ENCODE measurements around the gene OLFML3.

The OLFML3 gene

DNA sequence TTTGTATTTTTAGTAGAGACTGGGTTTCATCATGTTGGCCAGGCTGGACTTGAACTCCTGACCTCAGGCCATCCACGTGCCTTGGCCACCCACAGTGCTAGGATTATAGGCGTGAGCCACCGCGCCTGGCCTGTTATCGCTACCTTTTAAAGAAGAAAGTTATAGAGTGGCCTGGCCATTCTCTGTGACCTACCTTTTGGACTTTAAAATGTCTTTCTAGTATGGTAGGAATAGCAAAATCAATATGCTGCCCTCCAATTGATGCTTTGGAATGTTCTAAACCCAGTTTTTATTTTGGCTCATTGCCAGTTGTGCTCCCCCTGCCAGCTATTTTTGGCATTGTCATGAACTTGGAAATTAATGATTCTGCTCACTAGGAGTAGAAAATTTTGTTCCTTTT, 30.3 kb upstream of the OLFML3 start:
- DNase-seq (ENCODE audit: low read depth in 2 of 2), result no peak

DNA sequence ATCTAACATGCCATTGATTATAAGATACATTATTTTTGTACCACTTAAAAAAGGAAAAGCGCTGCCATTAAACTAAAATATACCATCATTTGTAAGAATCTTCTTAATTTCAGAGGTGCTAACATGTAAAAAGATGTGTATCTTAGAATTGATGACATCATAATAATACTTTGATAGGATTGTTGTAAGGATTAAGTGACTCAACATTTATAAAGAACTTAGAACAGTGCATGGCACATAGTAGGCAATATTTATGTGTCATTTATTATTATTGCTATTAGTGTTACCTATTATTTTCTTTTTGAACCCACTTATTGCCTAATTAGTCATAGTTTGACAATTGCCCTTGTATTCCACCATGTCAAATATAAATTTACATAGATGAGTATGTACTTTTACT, 28.4 kb upstream of the OLFML3 start:
- no peak for DNase-seq (ENCODE audit: low read depth in 2 of 2)

DNA sequence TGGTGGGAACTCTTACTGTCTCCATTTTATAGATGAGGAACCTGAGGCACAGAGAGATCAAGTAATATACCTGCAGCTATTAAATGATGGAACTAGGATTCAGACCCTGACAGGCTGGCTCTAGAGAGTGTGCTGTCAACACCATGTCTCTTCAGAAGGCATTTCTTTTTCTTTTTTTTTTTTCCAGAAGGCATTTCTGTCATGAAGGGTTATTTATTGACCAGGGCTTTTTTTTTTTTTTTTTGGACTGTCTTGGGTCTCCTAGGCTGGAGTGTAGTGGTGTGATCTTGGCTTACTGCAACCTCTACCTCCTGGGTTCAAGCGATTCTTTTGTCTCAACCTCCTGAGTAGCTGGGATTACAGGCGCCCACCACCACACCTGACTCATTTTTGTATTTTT, 27.6 kb upstream of the OLFML3 start:
- no peak for DNase-seq (ENCODE audit: low read depth in 2 of 2)

DNA sequence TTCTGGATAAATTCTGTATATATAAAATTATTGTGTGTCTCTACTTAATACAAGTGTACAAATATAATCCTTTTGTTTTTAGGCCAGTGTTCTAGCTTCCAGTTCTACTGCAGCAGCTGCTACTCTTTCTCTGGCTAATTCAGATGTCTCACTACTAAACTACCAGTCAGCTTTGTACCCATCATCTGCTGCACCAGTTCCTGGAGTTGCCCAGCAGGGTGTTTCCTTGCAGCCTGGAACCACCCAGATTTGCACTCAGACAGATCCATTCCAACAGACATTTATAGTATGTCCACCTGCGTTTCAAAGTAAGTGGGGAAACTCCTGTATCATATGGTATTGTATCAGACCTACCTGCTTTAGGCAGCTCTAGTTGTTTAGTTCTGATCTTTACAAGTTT, 21.3 kb upstream of the OLFML3 start:
- no peak for DNase-seq (ENCODE audit: low read depth in 2 of 2)

DNA sequence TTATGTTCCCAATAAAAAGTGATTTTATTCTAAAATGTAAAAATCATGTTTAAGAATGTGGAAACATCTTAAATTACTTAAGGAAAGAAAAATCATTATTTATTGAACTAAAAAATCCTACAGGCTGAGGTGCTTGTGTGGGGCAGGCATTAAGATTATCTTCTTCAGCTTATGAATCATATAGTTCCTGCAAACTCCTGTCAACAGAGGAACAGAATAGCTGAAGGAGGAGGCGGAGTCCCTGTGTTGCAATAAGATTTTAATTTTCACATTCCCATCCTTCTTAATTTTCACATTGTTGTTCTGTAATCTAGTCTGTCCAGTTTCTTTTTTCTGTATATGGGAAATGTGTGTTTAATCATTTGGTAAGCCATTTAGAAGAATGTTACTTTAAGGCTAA, 20.6 kb upstream of the OLFML3 start:
- no peak for DNase-seq (ENCODE audit: low read depth in 2 of 2)

DNA sequence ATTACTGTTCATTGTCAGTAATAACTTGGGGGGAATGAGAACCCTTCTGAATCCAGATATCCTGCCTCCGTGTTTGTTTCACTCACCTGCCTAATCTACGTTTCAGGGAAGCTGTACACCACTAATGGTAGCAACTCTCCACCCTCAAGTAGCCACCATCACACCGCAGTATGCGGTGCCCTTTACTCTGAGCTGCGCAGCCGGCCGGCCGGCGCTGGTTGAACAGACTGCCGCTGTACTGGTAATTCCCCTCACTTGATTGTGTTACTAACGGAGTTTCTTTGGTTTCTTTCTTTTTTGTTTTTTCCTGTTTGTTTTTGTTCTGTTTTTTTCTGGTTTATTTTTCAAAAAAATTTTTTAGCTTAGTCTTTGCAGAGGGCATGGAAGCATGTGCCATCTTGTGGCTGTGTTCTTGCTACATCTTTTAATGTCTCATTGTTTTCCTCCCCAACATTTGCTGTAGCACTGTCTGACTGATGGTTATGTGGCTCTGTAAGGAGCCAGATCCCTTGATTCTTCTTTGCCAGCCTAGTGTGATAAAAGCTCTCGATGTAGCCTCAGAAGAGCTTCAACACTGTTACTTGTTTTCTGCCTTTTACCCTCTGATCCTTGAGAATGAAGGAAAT, 15.9 kb upstream of the OLFML3 start:
- no peak for DNase-seq (ENCODE audit: low read depth in 2 of 2)

DNA sequence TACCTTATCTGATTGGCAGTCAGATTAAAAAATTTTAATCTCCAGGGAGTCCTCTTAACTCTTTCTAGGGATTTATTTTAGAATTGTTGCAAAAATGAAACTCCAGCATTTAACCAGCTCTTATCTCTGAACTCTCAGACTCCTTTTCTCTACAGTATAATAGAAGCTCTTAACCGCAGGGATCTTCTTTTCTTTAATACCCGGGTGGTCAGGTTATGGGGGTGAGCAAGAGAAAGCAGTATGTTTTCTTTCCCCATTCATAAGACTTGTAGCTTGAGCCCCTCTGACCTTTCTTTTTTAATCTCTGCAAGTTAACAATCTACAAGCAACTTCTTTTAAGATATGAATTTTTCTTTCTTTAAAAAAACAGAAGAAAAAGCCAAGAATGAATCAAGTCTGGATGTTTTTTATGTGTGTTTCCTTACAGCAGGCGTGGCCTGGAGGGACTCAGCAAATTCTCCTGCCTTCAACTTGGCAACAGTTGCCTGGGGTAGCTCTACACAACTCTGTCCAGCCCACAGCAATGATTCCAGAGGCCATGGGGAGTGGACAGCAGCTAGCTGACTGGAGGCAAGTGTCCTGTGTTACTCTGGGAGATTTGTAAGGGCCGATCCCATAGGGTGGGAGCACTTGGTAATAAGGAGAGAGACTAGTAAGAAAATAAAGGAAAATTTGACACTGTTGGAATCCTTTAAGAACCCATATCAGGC, 13.4 kb upstream of the OLFML3 start:
- no peak for DNase-seq (ENCODE audit: low read depth in 2 of 2)

DNA sequence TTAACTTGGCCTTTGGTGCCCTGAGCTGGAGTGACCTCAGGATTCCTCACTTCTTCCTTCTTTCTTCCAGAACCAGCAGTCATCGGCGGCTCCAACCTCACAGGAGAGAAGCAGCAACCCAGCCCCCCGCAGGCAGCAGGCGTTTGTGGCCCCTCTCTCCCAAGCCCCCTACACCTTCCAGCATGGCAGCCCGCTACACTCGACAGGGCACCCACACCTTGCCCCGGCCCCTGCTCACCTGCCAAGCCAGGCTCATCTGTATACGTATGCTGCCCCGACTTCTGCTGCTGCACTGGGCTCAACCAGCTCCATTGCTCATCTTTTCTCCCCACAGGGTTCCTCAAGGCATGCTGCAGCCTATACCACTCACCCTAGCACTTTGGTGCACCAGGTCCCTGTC, 6.3 kb upstream of the OLFML3 start:
- DNase-seq (ENCODE audit: low read depth in 2 of 2), result no peak

DNA sequence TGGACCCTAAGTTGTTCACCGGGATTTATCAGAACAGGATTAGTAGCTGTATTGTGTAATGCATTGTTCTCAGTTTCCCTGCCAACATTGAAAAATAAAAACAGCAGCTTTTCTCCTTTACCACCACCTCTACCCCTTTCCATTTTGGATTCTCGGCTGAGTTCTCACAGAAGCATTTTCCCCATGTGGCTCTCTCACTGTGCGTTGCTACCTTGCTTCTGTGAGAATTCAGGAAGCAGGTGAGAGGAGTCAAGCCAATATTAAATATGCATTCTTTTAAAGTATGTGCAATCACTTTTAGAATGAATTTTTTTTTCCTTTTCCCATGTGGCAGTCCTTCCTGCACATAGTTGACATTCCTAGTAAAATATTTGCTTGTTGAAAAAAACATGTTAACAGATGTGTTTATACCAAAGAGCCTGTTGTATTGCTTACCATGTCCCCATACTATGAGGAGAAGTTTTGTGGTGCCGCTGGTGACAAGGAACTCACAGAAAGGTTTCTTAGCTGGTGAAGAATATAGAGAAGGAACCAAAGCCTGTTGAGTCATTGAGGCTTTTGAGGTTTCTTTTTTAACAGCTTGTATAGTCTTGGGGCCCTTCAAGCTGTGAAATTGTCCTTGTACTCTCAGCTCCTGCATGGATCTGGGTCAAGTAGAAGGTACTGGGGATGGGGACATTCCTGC, 3.9 kb upstream of the OLFML3 start:
- DNase-seq (ENCODE audit: low read depth in 2 of 2), result peak; percentile 37 to 39

DNA sequence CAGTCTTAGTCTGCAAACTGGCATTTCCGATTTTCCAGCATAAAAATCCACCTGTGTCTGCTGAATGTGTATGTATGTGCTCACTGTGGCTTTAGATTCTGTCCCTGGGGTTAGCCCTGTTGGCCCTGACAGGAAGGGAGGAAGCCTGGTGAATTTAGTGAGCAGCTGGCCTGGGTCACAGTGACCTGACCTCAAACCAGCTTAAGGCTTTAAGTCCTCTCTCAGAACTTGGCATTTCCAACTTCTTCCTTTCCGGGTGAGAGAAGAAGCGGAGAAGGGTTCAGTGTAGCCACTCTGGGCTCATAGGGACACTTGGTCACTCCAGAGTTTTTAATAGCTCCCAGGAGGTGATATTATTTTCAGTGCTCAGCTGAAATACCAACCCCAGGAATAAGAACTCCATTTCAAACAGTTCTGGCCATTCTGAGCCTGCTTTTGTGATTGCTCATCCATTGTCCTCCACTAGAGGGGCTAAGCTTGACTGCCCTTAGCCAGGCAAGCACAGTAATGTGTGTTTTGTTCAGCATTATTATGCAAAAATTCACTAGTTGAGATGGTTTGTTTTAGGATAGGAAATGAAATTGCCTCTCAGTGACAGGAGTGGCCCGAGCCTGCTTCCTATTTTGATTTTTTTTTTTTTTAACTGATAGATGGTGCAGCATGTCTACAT, 2.5 kb upstream of the OLFML3 start:
- DNase-seq (ENCODE audit: low read depth in 2 of 2), result no peak

DNA sequence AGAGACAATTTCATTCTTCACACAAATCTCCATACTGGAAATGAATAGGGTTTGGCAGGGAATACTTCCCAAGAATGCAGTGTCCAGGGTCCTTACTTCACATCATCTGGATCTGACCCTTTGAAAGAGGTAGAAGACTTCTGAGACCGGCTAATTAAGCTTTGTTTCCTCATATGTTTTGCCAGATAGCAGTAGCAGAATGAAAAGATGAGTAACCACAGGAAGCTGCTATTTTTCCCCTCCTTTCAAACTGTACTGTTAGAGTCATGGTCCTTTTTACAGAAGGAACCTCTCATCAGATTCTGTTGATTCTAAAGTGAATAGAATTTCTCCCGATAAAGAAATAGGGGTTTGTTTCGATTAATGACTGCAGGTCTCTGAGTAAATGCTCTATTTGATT, 1.4 kb upstream of the OLFML3 start:
- DNase-seq (ENCODE audit: low read depth in 2 of 2), result no peak

DNA sequence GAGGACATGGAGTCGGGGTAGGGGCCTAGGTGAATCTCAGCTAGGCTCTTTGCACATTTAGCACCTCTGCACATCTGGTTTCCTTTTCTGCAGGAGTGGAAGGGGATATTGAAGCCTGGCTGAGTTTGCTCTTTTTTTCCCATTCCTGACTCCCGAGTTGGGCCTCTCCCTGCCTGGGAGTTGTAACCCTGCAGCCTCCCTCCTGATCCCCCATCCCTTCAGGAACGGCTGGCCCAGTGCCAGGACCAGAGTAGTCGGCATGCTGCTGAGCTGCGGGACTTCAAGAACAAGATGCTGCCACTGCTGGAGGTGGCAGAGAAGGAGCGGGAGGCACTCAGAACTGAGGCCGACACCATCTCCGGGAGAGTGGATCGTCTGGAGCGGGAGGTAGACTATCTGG, 836 bp downstream of the OLFML3 start:
- peak; percentile 51 to 61 for DNase-seq (ENCODE audit: low read depth in 2 of 2)

DNA sequence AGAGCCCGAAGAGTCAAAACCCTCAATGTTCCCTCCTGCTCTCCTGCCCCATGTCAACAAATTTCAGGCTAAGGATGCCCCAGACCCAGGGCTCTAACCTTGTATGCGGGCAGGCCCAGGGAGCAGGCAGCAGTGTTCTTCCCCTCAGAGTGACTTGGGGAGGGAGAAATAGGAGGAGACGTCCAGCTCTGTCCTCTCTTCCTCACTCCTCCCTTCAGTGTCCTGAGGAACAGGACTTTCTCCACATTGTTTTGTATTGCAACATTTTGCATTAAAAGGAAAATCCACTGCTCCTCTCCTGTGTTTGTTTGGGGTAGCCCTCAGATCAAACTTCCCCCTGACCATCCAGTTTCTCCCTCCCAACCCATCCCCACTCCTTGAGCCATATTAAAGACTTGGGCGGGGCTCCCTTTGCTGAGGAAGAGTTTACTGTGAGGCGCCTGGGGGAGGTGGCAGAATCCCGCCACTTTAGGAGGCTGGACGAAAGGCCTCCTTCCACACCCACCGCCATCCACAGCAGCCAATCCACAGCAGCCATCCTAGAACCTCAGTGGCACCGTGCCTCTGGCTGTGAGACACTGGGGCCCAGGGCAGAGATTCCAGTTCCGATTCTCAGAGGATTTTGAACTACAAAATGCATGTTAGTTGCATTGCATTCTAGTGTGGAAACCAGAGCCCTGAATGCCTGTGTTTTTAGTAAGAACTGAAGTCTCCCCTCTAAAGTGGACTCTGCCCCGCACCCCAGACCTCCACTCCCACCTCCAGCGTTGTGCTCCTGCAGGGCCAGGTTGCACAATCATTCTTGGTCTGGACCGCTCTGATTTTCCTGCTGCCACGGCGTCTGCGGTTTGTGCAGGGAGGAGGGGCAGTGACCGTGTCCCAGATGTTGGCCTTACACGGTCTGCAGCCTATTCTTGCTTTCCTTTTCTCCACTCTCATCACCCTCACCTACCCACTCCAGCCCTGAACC, 3.0 kb downstream of the OLFML3 start:
- DNase-seq (ENCODE audit: low read depth in 2 of 2), result peak; percentile 76 to 82

DNA sequence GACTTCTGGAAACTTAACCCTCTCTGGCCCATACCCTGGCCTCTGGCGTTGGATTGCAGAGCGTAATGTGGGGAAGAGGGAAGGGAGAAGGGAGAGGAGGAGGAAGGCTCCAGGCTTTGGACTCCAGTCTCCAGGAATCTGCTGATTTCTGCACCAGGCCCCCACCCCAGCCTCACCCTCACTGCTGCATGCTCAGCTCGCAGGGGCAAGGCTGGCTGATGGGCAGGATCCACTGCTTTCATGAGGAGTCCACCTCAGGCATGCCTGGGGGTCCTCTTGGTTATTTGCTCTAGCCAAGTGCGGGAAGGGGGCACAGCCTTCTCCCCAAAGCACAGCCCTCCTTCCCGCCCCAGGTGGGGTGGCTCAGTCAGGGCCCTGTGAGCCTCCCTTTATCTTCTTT, 3.7 kb downstream of the OLFML3 start:
- no peak for DNase-seq (ENCODE audit: low read depth in 2 of 2)

DNA sequence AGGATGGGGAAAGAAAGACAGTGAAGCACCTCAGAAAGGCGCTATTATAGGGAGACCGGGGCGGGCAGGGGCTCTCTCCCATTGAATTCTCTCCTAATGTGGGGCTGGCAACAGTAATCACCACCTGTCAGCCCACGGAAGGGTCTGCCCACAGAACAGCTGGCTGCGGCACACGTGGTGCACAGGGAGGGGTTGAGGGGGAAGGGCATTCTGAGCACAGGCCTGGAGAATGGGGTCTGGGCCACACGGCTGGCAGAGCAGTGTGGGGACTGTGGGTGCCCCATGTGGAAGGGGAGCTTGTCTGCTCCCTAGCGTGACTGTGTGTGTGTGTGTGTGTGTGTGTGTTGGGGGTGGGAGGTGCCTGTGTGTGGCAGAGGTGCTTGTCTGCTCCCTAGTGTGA, 4.1 kb downstream of the OLFML3 start:
- DNase-seq (ENCODE audit: low read depth in 2 of 2), result no peak

DNA sequence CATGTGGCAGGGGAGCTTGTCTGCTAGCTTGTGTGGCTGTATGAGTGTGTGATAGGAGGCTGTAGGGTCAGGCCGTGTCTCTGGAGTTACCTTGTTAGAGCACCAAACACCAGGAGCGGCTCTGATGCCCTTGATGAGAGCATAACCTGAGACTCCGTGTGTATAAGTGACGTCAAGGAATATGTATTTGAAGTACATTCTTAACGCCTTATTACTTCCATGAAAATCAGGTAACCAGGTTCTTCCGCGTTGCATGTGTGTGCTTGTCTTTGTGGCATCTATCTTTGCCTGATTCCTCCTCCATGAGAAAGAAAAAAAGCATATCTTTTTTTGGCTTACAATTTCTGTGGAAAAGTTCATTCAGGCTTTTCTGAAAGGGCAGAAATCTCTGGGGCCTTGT, 4.6 kb downstream of the OLFML3 start:
- DNase-seq (ENCODE audit: low read depth in 2 of 2), result no peak

DNA sequence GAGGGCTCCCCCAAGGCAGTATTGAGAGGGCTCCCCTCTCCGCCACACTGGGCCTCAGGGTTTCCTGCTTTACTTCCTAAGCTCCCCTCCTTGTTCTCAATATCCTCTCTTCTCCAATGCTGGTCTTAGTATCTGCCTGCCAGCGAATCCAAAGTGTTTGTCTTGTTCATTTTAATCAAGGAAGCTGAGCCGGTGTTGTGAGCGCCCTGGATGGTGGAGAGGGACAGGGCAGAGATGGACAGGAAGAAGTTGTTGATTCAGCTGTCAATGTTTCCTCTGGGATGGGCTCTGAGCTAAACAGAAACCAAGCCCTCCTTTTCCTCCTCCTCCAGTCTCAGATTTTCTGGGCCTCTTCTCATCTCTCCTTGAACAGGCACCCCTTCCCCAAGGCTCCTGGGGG, 5.4 kb downstream of the OLFML3 start:
- no peak for DNase-seq (ENCODE audit: low read depth in 2 of 2)

DNA sequence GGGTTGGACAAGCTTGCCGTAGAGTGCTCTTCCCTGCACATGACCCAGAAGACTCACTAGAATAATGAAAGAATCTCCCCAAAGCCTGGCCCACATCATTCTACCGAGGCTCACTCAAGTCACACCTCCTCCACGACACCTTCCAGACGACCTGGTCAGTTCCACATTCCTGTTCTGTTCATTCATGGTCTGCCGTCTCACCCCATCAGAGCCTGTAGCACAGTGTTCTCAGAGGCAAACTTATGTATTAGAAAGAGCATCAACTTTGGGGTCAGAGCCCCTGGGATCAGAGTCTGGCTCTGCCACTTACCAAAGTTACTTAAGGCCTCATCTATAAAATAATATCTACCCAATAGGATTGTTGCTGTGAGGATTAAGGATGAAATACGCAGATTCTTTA, 7.5 kb downstream of the OLFML3 start:
- no peak for DNase-seq (ENCODE audit: low read depth in 2 of 2)

DNA sequence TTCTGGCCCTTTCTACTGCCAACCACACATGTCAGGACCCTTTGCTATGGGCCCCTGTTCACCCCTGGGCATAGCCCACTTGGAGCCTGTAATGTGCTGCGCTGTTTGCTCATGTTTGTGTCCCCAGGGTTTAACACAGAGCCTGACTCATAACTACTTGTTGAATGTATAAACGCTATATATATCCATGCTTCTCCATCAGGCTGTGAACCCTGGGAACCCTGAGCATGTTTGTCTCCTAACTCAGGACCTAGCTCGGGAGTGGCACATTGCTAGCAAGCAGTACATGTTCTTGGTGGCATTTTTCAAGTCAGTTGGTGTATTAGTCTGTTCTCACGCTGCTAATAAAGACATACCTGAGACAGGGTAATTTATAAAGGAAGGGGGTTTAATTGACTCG, 8.0 kb downstream of the OLFML3 start:
- no peak for DNase-seq (ENCODE audit: low read depth in 2 of 2)

DNA sequence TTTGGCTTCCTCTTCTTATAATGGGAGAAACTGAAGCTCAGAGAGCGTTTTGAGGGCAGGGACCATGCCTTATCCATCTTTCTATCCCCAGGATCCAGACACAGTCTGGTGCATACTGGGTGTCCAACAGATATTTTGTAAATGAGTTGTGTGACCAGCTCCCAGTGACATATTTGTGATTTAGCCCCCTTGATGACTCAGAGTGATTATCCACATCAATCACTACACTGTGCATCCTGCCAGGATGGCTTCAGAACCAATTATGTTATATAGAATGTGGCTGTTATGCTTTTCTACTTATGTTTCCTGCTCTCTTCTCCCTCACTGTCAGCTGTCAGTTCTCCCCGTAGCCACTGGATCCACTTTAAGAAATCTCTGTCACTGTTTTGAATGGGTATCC, 11.3 kb downstream of the OLFML3 start:
- DNase-seq (ENCODE audit: low read depth in 2 of 2), result no peak

DNA sequence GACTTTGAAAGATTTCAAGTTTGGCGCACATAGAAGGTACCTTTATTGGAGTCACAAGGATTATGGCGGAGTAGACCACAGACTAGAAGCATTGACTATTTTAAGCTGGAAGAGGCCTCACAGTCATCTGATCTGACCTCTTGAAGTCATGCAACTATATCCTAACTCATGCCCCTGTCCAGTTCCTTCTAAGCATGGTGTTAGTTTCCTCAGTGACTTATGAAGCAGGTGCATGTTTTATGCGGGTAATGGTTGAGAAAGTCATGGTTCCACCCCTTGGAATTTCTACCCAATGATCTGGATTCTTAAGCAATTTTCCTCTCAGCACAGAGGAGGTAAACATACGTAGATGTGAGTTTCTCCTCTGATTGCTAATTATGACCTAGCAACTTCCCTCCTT, 11.7 kb downstream of the OLFML3 start:
- DNase-seq (ENCODE audit: low read depth in 2 of 2), result no peak
